MM.1S (cell line): ENCODE measurements around the gene ZYX.

Experiments used
- CTCF ChIP-seq: fragments of 300-600 bp; sonication (generic); IDR thresholded peaks from 2 replicates; pipeline ENCODE4 v1.5.1; 2016; ENCODE audit warnings: antibody characterized with exemption, low read length, mixed read lengths
- EZH2 ChIP-seq: fragments of 300-600 bp; sonication (generic); optimal IDR thresholded peaks from 2 replicates; pipeline ENCODE3; 2017; ENCODE audit warnings: low read depth, mild to moderate bottlenecking, antibody characterized with exemption, low read length, mixed read lengths
- EZH2phosphoT487 ChIP-seq: fragments of 300-600 bp; sonication (generic); IDR thresholded peaks from 2 replicates; pipeline ENCODE4 v1.6.1; 2018; ENCODE audit warnings: antibody characterized with exemption, low read length

GRCh38 chr7:143410521-143411004, 29.4 kb downstream of the ZYX start:
- no peak for TF ChIP-seq CTCF
- TF ChIP-seq EZH2phosphoT487, result no peak
- no peak for TF ChIP-seq EZH2
